Smooth muscle cell (in vitro differentiated cells): ENCODE data around the gene PCNX1. TPM values are rescaled to one million over a fixed set of nuclear protein-coding genes. Genes with fewer than 3 reads are reported as not detected.
"Not testable (repeated sequence)": the region's sequence is repeated elsewhere in the genome, so short reads cannot be mapped to it uniquely, and the experiment has no call there.

ENCODE experiments used
- DNase-seq: peaks from one replicate; lab custom pipeline; 2025; ENCODE audit not compliant: unreplicated experiment; lab: John Stamatoyannopoulos, UW
- H2AFZ ChIP-seq: fragments of 200-600 bp; sonication (generic); 2 replicates; pipeline ENCODE4 v1.6.0; 2016; ENCODE audit warnings: antibody characterized with exemption, low read depth, mild to moderate bottlenecking
- H3F3A ChIP-seq: fragments of 200-600 bp; sonication (generic); 2 replicates; pipeline ENCODE4 v1.6.0; 2017; ENCODE audit warnings: antibody characterized with exemption, low read depth
- H3K27ac ChIP-seq: fragments of 200-600 bp; sonication (generic); 2 replicates; pipeline ENCODE4 v1.5.1; 2016; ENCODE audit warnings: low read depth, mild to moderate bottlenecking
- H3K27me3 ChIP-seq: fragments of 200-600 bp; sonication (generic); 2 replicates; pipeline ENCODE4 v1.6.1; 2016; ENCODE audit warnings: low read depth, mild to moderate bottlenecking
- H3K36me3 ChIP-seq: fragments of 200-600 bp; sonication (generic); 2 replicates; pipeline ENCODE4 v1.5.1; 2016; ENCODE audit warnings: low read depth
- H3K4me1 ChIP-seq: fragments of 200-600 bp; sonication (generic); 2 replicates; pipeline ENCODE4 v1.5.1; 2016; ENCODE audit warnings: low read depth
- H3K4me2 ChIP-seq: fragments of 200-600 bp; sonication (generic); 2 replicates; pipeline ENCODE4 v1.6.0; 2016; ENCODE audit warnings: mild to moderate bottlenecking
- H3K4me3 ChIP-seq: fragments of 200-600 bp; sonication (generic); 2 replicates; pipeline ENCODE4 v1.5.1; 2016; ENCODE audit warnings: mild to moderate bottlenecking
- H3K79me2 ChIP-seq: fragments of 200-600 bp; sonication (generic); 2 replicates; pipeline ENCODE4 v1.6.0; 2016; ENCODE audit warnings: low read depth, mild to moderate bottlenecking
- H3K9ac ChIP-seq: fragments of 200-600 bp; sonication (generic); 2 replicates; pipeline ENCODE4 v1.6.0; 2016; ENCODE audit warnings: low read depth
- H3K9me3 ChIP-seq: fragments of 200-600 bp; sonication (generic); replicated peaks from 2 replicates; pipeline ENCODE4 v1.5.1; 2016; ENCODE audit warnings: low read depth
- H4K20me1 ChIP-seq: fragments of 200-600 bp; sonication (generic); 2 replicates; pipeline ENCODE4 v1.6.0; 2016; ENCODE audit warnings: low read depth
- CTCF ChIP-seq: fragments of 200-600 bp; sonication (generic); IDR thresholded peaks from 2 replicates; pipeline ENCODE4 v1.5.1; 2017; ENCODE audit warnings: borderline replicate concordance, mild to moderate bottlenecking, antibody characterized with exemption; ENCODE audit not compliant: insufficient read depth, poor library complexity, severe bottlenecking
- WGBS: methylation state at CpG from one replicate; pipeline ENCODE4 v1.1.7; 2016; ENCODE audit warnings: low lambda C conversion rate; 5-methylcytosine and 5-hydroxymethylcytosine counted together
- polyA plus RNA-seq: library from polyadenylated mRNA; unstranded; fragments of >200 nt; fragmentation: Nextera tagmentation; extraction: Ambion mirVana; gene quantifications from 2 replicates; pipeline ENCODE4 v1.2.1, GENCODE V29; 2016
- total RNA-seq: library from RNA; depleted of rRNA; stranded (reverse); fragments of >200 nt; gene quantifications from 2 replicates; pipeline ENCODE4 v1.2.3, GENCODE V29; 2014

PCNX1 gene
- total and polyA plus RNA-seq, 2 experiments from 2014 or later = 12.2 to 68.2 TPM

DNA sequence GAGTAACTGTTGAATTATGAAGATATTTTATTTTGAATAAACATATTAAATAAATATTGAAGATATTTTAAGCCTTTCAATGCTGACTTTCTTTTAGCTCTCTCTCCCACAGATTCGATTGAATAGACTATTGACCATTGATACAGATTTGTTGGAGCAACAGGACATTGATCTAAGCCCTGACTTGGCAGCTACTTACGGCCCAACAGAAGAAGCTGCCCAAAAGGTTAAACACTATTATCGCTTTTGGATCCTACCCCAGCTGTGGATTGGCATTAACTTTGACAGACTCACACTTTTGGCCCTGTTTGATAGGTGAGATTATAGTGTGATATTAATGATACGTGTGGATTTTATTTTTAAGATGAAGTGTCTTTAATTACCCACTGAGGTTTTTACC is 105.6 kb downstream of the PCNX1 start:
- peaks cover 5% of the 10 kb centered on the region for H3K79me2 ChIP-seq
- no peaks in the 10 kb centered on the region for H3K9me3 ChIP-seq
- H3F3A ChIP-seq = no peaks in the 10 kb centered on the region
- no peaks in the 10 kb centered on the region for H3K27me3 ChIP-seq
- no peak overlapping the region for H3K4me3 ChIP-seq
- no peak overlapping the region for H3K9ac ChIP-seq
- H2AFZ ChIP-seq = no peak overlapping the region
- H3K36me3 ChIP-seq = peaks cover 3% of the 10 kb centered on the region
- H3K4me1 ChIP-seq = no peaks in the 10 kb centered on the region
- peaks cover 10% of the 10 kb centered on the region for H4K20me1 ChIP-seq
- no peak overlapping the region for H3K4me2 ChIP-seq
- no peak for DNase-seq
- no peak for TF ChIP-seq CTCF
- WGBS = 98% methylated on average over 4 of the region's 4 CpGs
- H3K27ac ChIP-seq = no peak overlapping the region

GRCh38 chr14:71013551-71014192 is 106.4 kb downstream of the PCNX1 start:
- Histone ChIP-seq H3K27ac (no peak overlapping the region), H3K4me3 (no peak overlapping the region), H3K9ac (no peak overlapping the region), H3K36me3 (peaks cover 3% of the 10 kb centered on the region), H3K9me3 (no peaks in the 10 kb centered on the region), H3K4me2 (no peak overlapping the region), H3K79me2 (peaks cover 4% of the 10 kb centered on the region), H3K4me1 (no peaks in the 10 kb centered on the region), H3F3A (peaks cover 2% of the 10 kb centered on the region), H4K20me1 (peaks cover 6% of the 10 kb centered on the region), H2AFZ (no peak overlapping the region), H3K27me3 (no peaks in the 10 kb centered on the region)
- WGBS = 48% methylated on average over 1 of the region's 1 CpG
- no peak for DNase-seq
- TF ChIP-seq CTCF = no peak

DNA sequence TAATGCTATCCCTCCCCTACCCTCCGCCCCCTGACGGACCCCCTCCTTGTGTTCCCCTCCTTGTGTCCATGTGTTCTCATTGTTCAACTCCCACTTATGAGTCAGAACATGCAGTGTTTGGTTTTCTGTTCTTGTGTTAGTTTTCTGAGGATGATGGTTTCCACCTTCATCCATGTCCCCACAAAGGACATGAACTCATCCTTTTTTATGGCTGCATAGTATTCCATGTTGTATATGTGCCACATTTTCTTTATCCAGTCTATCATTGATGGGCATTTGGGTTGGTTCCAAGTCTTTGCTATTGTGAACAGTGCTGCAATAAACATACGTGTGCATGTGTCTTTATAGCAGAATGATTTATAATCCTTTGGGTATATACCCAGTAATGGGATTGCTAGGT is 112.7 kb downstream of the PCNX1 start:
- whole genome bisulfite sequencing = 100% methylated on average over 3 of the region's 3 CpGs
- DNase-seq, H3K9me3 ChIP-seq, H3K36me3 ChIP-seq, H3F3A ChIP-seq, H3K4me2 ChIP-seq, H3K79me2 ChIP-seq, H3K27me3 ChIP-seq, H3K9ac ChIP-seq, H3K4me3 ChIP-seq, H3K4me1 ChIP-seq, H2AFZ ChIP-seq, H3K27ac ChIP-seq: not testable (repeated sequence)
- H4K20me1 ChIP-seq = peaks cover 33% of the 10 kb centered on the region

GRCh38 chr14:71021347-71022011 is 114.2 kb downstream of the PCNX1 start:
- peaks cover 35% of the 10 kb centered on the region for H4K20me1 ChIP-seq
- no peak for TF ChIP-seq CTCF
- H3K9me3 ChIP-seq = no peaks in the 10 kb centered on the region
- H3K4me2 ChIP-seq = peak overlapping the region; percentile 37
- peak overlapping the region; percentile 65 for H3K27ac ChIP-seq
- no peak overlapping the region for H3K4me3 ChIP-seq
- H3K4me1 ChIP-seq = no peaks in the 10 kb centered on the region
- H3K79me2 ChIP-seq = peaks cover 5% of the 10 kb centered on the region
- peaks cover 4% of the 10 kb centered on the region for H3F3A ChIP-seq
- H3K36me3 ChIP-seq = peaks cover 10% of the 10 kb centered on the region
- no peak overlapping the region for H3K9ac ChIP-seq
- H2AFZ ChIP-seq = no peak overlapping the region
- no peak for DNase-seq
- no peaks in the 10 kb centered on the region for H3K27me3 ChIP-seq
- 13% methylated on average over 1 of the region's 1 CpG for WGBS
